GM12872 (cell line): ENCODE results near the gene ARHGAP10.

ENCODE experiments used
- CTCF ChIP-seq: IDR thresholded peaks from 3 replicates; pipeline ENCODE4 v1.5.1; 2011; ENCODE audit warnings: low read depth, mild to moderate bottlenecking, low read length, moderate library complexity; ENCODE audit not compliant: insufficient read depth

Gene ARHGAP10

DNA sequence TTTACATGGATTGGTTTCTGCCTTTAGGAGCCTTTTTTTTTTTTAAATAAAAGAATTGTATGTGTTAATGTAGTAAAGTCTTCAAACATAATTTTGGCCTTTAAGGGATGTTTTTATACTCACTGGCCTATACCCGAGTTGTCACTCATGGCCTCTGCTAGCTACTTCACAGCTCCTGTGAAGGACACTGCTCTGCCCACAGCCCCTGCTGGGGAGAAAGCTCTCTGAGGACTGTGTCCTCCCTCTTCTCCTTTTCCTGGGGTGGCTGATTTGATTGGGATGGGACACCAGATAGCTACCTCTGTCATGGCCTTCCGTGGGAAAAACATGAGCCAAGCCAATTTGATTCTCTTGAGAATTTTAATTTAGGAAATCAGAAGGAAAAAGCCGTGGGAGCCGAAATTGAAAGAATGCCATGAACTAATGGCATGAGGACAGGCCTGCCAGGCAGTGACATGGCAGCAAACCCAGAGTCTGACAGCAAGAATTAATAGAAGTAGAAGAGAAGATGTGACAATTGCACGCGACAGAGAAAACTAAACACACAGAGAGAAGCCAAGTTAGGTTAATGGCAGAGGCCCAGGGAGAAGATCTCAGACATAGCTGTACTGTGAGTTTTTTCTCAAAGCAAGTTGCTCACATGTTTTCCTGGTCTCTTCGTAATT, 81.4 kb downstream of the ARHGAP10 start:
- no peak for TF ChIP-seq CTCF

- no peak for TF ChIP-seq CTCF
These were observed 82.1 kb downstream of the ARHGAP10 start for GRCh38 chr4:147813973-147814372.

- no peak for TF ChIP-seq CTCF
These were observed 82.5 kb downstream of the ARHGAP10 start for GRCh38 chr4:147814376-147814775.

- TF ChIP-seq CTCF, result no peak
These were observed 83.9 kb downstream of the ARHGAP10 start for GRCh38 chr4:147815741-147816140.

DNA sequence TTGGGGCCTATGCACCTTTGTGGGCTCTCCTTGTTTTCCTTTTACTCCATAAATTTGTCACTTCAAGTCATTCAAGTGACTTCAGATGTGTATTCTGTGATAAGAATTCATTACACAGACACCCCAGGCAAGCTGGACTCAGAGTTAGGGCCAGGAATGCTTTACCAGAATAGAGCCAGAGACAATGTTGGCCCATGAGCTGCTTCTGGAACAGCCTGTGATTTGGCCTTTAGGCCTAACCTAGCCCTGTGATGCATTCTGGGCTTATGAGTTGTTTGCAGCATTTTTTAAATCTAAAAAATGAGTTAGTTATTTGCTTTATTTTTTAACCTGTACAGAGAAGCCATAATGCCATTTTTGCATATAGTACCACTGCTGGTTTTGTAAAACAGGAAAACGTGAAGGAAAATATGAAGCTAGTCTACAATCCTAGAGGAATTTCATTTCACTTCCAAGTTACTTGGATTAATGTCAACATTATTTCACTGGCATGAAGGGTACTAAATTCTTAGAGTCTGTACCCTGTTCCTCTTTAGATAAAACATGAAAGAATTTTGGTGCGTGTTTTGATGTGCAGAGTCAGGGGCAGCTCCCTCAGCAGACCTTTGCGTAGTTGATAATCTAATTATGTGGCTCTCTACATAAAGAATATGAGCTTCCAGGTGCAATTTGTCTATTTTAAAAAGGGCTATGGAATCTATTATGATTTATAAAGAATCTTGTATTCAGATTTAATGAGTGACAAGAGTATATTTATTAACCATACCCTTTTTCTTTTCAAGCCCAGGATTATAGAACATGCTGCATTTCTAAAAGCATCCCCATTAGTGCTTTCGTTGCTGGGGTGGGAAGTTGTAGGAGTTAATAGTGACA, 84.7 kb downstream of the ARHGAP10 start:
- TF ChIP-seq CTCF, result no peak

DNA sequence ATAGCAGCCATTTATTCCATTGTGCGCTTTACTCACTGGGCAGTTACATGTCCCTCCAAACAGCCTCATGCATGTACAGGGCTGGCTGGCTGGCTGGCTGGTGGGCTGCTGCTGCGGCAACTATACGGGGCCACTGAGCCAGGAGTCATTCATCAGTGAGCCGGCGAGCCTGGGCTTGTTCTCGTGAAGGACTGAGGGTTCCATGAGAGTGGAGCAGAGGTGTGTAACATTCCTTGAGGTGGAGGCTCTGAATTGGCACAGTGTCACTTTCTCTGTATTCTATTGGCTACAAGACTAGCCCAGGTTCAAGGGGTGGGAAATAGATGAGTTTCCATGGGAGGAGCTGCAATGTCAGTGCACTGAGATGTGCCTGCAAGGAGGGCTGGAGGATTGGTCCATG, 89.1 kb downstream of the ARHGAP10 start:
- TF ChIP-seq CTCF, result no peak

DNA sequence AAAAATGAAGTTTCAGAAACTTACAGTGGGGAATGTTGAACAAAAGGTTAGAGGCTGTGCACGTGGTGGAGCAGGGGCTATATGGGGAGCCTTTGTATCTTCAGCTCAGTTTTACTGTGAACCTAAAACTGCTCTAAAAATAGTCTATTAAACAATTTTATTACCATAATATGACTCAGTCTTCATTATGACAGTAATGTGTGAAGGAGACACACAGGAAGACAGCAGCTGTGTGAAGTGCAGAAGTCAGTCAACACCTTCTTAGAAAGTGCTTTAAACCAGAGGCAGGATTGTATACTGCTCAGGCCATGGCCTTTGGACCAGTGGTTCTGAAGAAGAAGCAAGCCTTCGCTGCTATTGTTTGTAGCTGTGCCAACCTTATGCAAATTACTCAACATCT, 89.7 kb downstream of the ARHGAP10 start:
- no peak for TF ChIP-seq CTCF
